HG02571 (cell line): ENCODE data around the gene AGAP1.

Source experiments
- ATAC-seq: cut with Tn5 transposase; IDR thresholded peaks from one replicate; pipeline ENCODE4 v1.9.1; 2021; ENCODE audit warnings: mild to moderate bottlenecking, moderate library complexity; ENCODE audit not compliant: unreplicated experiment

Gene AGAP1

DNA sequence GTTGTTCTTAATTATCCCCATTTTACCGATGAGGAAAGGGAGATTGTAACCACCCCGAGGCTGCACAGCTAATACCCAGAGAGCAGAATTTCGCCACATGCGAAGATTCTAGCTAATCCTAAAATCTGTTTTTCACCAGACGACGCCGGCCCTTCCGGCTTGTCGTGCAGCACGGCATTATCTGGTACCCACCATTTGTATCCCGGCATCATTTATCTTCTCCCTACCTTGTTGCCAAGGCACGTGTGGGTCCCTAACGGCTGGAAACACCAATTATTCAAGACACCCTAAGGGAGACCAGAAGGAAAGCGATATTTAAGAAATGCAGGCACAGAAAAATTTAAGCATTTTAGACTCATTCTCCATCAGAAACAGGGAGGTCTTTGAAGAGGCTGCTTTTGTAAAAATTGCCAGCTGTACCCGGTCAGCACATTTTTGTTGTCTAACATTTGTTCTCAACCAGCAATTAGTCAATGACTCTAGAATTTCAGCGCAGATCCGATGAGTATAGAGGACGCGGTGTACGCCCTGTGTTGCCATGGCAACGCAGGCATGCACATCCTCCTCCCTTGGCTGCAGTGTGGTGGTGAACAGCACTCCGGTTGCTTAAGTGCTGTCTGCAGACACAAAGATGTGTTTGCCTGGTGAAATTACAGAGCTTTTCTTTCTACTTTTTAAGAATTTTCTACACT is 111.6 kb downstream of the AGAP1 start:
- ATAC-seq, result no peak

DNA sequence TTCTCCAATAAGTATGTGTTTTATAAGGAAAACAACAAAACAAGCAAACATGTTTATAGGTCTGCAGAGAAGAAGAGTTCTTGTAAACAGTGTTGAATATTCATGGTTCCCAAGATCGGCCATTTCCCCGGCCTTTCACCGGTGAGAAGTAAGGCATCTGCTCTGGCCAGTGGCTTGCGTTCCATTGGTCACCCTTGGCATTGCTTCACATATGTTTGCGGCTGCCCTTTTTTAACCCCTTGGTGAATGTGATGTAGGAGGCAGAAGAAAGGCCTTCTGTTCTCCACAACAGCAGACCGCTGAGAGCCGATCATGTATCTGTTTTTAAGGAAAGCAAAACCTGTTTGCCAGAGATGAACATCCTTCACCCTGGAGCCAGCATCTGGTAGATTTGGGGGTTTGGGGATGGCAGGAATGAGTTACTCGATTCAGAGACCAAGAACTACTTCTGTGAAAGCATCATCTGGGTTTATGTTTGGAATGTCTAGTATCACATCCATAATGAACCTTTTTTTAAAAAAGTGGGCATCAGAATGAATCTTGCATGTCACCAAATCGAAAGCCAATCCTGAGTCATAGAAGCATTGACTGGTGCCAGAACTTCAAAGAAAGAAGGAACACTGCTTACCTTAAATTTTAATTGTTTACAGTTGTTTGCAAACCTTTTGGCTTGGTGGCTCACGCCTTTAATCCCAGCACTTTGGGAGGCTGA is 112.3 kb downstream of the AGAP1 start:
- no peak for ATAC-seq

DNA sequence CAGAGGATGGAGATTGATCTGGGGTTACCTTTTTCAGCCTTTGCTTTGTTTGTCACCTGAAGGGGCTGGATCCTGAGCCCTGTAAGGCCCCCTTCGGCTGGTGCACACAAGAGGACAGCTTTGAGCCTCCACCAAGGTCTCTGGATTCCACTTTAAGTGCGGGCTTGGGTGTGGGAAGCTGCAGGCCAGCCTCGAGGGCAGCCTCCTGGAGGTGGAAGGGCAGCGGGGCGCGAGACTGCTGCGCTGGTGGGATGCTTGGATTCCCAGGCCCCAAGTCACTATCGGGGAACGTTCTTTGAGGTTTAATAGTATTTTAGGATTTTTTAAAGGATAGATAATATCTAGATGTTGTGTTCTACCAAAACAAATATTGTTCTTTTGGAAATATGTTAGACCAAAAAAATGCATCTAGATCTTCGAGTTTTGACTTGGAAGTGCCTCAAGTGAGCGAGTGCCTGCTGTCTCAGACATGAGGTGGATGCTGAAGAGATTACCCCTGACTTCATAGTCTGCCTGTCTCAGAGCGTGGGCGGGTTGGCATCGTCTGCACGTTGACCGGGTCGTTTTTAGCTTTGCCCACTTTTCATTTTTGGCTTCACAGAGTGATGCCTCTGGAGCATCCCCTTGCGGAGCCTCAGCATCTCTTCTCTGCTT is 113.8 kb downstream of the AGAP1 start:
- no peak for ATAC-seq

DNA sequence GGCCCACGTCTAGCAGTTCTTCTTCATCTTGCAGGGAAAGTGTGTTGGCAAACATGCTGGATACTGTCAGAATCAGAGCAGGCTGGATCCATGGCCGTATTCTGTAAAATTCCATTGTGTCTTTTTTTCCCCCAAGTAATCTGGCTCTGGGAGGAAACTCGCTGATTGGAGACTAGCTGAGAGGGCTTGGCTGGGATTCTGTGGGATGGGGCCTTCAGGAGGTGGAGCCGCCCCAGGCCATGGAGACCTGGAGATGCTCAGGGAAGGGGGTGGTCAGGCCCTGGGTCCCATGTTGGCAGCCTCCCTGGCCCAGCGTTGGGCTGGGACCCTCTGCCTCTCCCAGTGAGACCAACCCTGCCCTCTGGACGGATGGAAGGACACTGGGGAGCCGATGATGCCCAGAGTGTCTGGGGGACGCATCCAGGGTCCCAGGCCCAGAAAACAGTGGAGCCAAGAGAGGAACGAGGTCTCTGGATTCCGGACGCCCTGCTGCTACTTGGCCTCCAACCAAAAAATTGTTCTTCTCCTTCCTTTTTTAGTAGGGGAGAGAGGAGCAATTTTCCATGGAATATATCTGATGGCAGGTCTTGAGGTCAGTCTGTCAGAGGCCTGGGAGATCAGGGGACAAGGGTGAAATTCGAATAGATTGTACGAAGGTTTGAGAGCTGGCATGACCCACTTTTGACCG is 114.5 kb downstream of the AGAP1 start:
- no peak for ATAC-seq

DNA sequence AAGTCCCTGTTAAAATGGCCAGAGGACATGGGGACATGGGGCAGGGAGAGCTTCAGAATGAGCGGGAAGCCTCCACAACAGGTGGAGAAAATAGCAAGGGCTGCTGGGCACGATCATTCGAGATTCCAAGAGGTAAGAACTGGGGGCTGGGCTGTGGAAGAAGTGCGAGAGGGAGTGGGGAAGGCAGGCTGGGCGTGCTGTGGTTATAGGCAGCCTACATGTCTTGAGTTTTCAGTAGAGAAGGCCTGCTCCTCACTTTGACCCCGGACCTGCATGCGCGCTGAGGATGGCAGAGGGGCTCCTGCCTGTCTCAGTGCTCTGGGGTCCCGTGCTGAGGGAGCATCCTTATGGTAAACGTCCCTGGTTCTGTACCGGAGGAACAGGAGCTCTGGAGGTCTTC is 115.5 kb downstream of the AGAP1 start:
- no peak for ATAC-seq

DNA sequence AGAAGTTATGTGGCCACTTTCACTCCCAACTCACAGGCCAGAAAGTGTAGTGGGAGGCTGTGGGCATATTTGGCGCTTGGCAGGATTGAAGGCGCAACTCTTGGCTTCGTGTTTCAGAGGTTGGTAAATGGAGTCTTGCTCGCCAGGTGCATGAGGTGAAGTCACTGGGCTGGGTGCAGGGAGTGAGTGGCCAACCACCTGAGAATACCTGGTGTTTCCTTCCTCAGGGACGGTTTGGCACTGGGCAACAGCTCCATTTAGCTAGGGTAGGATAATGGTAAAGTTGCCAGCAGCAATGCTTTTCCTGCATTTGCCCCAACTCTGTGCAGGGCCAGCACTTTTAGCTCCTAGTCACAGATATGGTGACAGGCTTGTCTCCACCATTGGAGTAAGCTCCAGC is 115.9 kb downstream of the AGAP1 start:
- no peak for ATAC-seq

DNA sequence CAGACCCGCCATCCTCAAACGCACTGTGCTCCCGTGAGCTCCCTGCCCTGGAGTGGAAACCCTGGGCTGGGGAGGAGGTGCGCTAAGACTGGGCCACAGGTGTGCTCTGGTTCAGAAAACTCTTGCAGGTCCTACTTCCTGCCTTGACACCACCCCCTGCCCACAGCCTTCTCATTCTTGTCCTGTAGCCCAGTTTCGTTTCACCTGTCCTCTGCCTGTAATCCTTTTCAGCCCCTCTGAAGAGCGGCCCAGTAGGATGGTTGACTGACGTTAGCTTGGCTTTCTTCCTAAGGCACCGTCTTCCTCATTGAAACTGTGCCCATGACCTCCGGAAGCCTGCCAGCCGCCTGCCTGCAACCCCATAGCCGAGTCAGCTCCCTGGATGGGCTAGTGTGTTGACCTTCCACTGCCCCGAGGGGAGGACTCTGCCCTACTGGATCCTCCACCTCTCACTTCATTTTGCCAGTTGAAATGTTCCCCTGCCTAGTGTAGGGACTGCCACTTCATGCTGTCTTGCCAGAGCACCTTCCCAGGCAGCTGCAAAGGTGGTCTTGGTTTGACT is 116.9 kb downstream of the AGAP1 start:
- ATAC-seq, result no peak

DNA sequence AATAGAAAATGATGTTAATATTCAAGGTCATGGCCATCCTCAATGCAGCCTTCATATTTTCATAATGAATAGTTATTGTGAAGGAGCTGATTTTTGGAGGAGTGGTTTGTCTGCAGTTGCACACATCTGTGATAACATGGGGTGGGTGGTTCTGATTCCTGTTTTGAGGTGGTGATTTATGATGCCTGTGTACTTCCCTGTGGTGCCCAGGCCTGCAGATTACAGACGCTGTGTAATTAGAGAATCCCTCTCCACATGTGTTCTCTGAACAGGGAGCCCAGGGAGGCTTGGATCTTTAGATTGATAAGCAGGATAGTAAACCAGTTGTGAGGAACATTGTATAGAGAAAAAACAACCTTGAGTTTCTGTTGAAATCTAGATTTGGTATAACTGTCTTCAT is 117.5 kb downstream of the AGAP1 start:
- no peak for ATAC-seq

DNA sequence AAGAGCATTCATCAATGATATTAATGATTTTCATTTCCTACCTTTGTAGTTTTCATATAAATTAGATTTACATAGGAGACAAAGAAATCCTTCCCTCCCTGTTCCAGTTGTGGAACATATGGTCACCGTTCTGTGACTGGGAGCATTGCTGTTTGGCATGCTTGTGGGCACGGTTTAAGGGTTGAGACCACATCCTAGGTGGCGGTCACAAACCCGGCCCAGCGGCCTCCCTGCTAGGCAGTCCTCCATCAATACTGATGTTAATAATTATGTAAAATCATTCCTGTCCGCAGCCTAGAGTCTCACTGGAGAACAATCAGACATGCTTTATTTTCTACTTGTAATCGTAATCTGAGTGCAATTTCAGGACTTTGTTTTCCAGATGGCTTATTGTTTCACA is 117.9 kb downstream of the AGAP1 start:
- no peak for ATAC-seq

DNA sequence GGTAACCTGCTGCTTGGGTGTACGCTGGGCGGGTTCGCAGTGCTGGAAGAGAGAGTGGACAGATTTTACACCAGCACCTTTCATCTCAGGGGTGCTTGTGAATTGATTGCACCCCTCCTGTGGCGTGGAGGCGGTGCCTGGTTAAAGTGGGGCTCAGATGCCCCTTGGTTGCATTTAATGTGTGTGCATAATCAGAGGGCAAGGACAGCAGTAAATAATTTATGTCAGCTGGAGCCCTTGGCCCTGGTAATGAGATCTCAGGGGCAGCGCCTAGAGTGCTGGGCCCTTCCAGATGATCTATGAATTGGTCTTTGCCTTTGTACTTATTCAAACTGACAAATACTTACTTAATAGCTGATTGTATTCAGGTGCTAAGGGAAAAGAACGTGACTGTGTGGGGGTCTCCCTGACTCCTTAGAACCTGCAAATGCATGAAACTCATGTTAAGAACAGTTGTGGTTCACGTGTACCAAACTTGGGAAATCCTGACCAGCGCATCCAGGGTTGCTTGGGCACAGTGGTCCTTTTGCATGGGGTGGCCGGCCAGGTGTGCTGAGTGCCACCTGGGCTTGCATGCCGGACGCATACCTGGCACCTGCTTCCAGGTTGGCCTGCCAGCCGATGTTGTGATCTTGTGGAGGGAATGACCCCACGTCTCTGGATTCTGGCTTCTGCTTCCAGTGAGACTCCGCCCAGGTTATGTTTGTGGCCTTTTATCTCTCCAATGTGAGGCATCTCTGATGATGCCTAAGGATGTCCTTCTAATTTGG is 118.5 kb downstream of the AGAP1 start:
- ATAC-seq, result no peak

DNA sequence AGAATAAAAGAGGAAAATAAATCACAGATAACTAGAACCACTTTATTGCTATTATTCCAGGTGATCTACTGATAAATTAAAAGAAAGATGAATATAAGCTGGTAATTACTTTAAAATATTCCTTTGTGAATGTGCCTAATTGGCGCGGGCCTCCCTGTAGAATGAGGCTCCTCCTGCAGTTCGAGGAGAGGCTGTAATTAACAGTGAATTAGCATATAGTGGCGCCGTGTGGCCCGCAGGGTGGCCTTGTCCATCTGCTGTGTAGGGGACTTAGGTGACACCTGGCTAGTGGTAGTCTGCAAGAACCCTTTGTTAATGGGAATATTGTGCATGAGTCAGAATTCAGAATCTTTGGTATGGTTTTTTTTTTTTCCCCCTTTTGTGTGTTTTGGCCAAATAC is 119.8 kb downstream of the AGAP1 start:
- no peak for ATAC-seq

DNA sequence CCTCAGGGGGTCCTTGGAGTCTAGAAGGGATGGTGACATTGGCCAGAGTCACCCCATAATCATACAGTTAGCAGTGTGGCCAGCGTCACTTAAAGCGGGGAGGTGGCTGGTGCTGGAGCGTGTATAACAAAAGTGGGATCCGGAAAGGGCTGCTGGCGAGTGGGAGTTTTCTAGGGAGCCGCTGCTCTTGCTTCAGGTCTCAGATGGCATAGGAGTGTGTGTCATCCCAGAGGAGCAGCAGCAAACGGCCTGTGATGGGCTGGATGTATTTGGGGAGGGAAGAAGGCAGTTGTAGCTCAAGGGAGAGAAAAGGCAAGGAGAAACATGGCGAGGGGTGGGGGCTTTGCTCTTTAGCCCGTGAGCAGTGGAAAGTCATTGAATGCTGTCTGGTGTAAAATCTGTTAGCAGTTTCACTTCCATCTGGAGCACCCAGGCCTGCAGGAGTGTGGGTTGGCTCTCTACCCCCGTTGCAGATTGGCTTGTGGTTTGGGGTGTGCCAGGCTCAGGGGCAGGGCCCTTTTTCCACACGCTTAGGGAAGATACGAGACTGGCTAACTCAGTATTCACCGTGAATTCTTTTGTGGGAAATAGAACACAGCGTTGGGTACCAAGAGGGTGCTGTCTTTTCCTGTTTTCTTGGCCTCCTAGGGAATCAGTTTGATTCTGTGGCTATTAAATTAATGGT is 120.5 kb downstream of the AGAP1 start:
- ATAC-seq, result no peak

DNA sequence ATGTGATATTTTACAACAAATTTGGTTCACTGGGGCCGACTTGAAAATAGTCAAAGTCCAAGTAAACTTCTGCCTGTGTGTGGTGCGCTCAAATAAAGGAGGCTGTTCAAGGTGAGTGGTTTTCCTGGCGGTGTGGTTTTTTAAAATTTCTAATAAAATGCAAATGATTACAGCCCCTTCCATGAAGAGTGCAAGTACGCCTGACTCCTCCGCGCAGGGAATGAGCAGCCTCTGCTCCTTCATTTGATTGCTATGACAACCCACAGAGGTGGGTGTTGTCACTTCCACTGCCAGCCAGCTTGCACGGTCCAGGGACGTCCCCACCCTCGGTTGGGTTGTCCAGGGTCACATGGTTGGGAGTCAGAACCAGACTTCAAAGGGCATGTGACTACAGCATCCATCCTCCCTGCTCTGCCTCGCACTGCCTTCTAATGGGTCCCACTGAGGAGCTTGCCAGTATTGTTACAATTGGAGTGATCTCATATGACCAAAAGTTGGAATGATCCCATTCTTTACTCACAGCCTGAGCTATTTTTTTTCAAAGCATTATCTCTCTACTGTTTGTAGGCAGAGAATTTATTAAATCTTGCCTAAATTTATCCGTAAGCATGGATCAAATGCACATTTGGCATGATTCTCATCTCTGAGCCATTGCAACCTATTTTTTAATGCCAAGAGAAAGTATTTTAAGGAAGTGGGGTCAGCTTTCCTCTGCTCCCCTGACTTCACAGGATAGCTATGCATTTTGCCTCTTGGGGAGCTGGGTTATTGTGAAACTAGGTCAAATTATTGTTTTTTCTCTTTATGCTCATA is 121.3 kb downstream of the AGAP1 start:
- no peak for ATAC-seq

DNA sequence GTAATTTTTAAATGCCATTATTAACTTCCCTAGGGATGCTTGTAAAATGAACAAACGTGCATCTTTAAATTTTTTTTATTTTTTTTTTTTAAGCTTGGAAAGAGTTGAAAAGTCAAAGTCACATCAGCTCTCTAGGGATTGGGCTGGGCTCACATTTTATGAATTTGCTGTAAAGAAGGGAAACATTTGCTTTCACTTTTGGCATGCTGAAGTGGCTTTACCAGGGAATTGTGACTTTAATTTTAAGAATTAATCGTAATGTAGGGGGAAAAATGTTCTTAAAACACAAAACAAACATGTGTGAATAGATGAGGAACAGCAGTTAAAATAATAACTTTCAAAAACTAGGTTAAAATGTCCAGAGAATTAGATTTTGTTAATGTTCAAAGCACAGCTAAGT is 123.0 kb downstream of the AGAP1 start:
- no peak for ATAC-seq

DNA sequence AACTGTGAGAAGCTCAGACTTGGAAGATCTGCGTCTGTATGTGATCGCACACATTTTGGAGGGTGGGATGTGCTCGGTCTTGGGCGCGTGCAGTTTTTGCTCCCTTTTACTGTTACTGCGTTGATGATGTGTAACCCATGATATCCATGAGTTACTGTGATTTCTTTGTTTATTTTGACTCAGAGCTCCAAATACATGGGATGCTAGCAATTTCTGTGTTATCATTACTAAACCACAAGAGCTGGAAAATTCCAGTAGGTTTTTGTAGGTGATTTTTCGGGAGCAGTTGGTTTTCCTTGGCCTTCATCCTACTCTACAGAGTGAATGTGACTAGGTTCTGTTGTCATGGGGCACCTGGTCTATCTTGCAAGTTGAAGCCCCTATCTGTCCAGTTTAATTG is 124.2 kb downstream of the AGAP1 start:
- no peak for ATAC-seq

DNA sequence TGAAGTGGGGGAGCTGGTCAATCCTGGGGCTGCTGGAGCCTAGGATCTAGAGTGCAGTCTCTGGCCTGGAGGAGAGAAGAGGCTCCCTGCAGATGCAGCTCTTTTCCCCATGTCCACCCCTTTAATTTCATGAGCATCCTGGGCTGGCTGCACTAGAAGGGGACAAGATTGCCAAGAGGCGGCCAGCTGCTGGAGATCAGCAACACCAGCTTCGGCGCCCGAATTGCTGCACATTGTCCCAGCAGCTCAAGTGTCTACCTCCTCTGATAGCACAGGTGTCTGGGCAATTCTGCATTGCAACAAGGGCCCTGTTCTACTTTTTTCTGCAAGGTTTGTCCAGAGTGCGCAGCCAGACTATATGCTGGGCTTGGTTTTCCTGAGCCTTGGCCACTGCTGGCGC is 125.7 kb downstream of the AGAP1 start:
- no peak for ATAC-seq

DNA sequence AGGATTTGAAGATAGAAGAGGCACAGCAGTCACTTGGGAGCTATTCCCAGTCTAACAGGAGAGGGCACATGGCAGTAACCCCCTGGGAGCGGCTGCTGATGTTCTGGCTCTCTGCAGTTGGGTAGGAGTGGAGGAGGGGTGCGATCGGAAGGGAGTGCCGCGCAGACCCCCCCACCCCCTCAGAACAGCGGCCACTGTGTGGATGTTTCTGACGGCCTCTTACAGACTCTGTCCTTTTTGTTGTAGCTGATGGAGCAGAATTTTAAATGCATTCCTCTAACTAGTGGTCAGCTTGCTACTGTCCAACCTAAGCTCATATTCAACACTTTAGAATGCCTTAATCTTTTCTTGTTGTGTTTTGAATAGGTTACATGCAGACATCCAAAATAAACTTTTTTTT is 127.9 kb downstream of the AGAP1 start:
- ATAC-seq, result no peak

DNA sequence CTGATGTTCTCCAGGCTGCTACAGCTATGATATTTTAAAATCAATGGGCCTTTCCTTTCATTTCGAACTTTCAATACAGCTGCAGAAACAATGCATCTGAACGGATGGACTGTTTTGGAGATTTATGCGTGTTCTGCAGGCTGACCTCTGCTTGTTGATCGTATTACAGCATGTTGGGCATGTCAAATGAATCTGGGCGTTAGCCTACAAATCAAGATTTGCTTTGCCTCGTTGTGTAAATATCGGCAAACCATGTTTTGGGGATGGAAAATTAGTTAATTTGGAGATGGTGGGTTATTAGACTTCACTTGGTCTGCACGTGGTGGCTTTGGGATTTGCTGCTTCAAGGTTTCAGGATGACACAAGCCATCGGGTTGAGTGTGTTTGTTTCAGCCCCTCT is 129.3 kb downstream of the AGAP1 start:
- no peak for ATAC-seq

DNA sequence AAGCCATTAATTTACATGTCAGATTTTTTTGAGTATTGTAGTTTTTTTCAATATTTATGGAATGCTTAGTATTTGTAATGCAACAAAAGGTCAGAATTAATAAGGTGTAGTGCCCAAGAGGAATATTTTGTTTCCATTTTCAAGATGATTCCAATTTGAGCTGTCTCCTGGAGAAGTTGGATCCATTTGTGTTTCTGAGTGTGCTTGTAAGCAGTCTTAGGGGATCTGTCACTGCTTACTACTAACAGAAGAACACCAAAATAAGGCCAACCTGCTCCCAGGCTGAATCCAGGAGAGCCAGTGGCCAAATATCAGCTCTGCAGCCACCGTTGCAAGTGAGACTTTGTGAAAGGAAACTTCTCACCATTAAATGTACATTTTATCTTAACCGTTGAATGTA is 129.9 kb downstream of the AGAP1 start:
- no peak for ATAC-seq
